Parathyroid adenoma (tissue), 2 donors: ENCODE data around the gene SLC39A3.

Experiments used
- H2AFZ ChIP-seq: fragments of 300-600 bp; sonication (generic); one replicate; pipeline ENCODE4 v1.7.0; 2017; ENCODE audit warnings: antibody characterized with exemption, mild to moderate bottlenecking
- H3K27ac ChIP-seq: fragments of 300-600 bp; sonication (generic); one replicate; pipeline ENCODE4 v1.7.0; 2017
- H3K27me3 ChIP-seq: fragments of 300-600 bp; sonication (generic); one replicate; pipeline ENCODE4 v1.7.0; 2017; ENCODE audit warnings: low read length; ENCODE audit not compliant: control insufficient read depth, insufficient read depth
- H3K36me3 ChIP-seq: fragments of 300-600 bp; sonication (generic); one replicate; pipeline ENCODE4 v1.7.0; 2017; ENCODE audit warnings: low read length; ENCODE audit not compliant: control insufficient read depth, insufficient read depth
- H3K4me1 ChIP-seq: fragments of 300-600 bp; sonication (generic); one replicate; pipeline ENCODE4 v1.7.0; 2017; ENCODE audit warnings: control low read depth
- H3K4me2 ChIP-seq: fragments of 300-600 bp; sonication (generic); one replicate; pipeline ENCODE4 v1.7.0; 2017; ENCODE audit warnings: low read length
- H3K4me3 ChIP-seq: fragments of 300-600 bp; sonication (generic); one replicate; pipeline ENCODE4 v1.7.0; 2017; ENCODE audit warnings: low read depth, low read length
- H3K79me2 ChIP-seq: fragments of 300-600 bp; sonication (generic); one replicate; pipeline ENCODE4 v1.7.0; 2017; ENCODE audit warnings: control low read depth
- H3K9ac ChIP-seq: fragments of 300-600 bp; sonication (generic); one replicate; pipeline ENCODE4 v1.7.0; 2017; ENCODE audit warnings: mild to moderate bottlenecking
- H3K9me3 ChIP-seq: fragments of 300-600 bp; sonication (generic); one replicate; pipeline ENCODE4 v1.7.0; 2017; ENCODE audit warnings: low read length; ENCODE audit not compliant: control insufficient read depth
- TF ChIP-seq, protein P1 (sequence below): fragments of 300-600 bp; sonication (generic); IDR thresholded peaks from one replicate; pipeline ENCODE4 v1.7.0; 2017; ENCODE audit warnings: antibody characterized with exemption, mild to moderate bottlenecking
- donor health status: primary hyperparathyroidism.

Gene SLC39A3

GRCh38 chr19:2719232-2719735 lies 20.5 kb downstream of the SLC39A3 start:
- TF ChIP-seq, protein P1, sequence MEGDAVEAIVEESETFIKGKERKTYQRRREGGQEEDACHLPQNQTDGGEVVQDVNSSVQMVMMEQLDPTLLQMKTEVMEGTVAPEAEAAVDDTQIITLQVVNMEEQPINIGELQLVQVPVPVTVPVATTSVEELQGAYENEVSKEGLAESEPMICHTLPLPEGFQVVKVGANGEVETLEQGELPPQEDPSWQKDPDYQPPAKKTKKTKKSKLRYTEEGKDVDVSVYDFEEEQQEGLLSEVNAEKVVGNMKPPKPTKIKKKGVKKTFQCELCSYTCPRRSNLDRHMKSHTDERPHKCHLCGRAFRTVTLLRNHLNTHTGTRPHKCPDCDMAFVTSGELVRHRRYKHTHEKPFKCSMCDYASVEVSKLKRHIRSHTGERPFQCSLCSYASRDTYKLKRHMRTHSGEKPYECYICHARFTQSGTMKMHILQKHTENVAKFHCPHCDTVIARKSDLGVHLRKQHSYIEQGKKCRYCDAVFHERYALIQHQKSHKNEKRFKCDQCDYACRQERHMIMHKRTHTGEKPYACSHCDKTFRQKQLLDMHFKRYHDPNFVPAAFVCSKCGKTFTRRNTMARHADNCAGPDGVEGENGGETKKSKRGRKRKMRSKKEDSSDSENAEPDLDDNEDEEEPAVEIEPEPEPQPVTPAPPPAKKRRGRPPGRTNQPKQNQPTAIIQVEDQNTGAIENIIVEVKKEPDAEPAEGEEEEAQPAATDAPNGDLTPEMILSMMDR = no peak
- Histone ChIP-seq H3K9ac (no peak overlapping the region), H3K79me2 (no peaks in the 10 kb centered on the region), H2AFZ (peak overlapping the region; percentile 54), H3K9me3 (no peaks in the 10 kb centered on the region), H3K4me1 (peaks cover 16% of the 10 kb centered on the region), H3K27me3 (no peaks in the 10 kb centered on the region), H3K27ac (peak overlapping the region; percentile 6), H3K4me3 (peak overlapping the region; percentile 70), H3K36me3 (no peaks in the 10 kb centered on the region), H3K4me2 (peak overlapping the region; percentile 91)

- Histone ChIP-seq H3K79me2 (no peaks in the 10 kb centered on the region), H3K27ac (no peak overlapping the region)
These were observed 21.9 kb downstream of the SLC39A3 start for GRCh38 chr19:2717638-2718541.

GRCh38 chr19:2716722-2717637 lies 22.8 kb downstream of the SLC39A3 start:
- Histone ChIP-seq H3K4me3 (no peak overlapping the region), H2AFZ (no peak overlapping the region), H3K27ac (no peak overlapping the region), H3K79me2 (no peaks in the 10 kb centered on the region), H3K27me3 (no peaks in the 10 kb centered on the region), H3K4me2 (no peak overlapping the region), H3K9ac (no peak overlapping the region), H3K9me3 (no peaks in the 10 kb centered on the region), H3K36me3 (no peaks in the 10 kb centered on the region), H3K4me1 (peaks cover 8% of the 10 kb centered on the region)
- TF ChIP-seq, protein P1 = no peak

More at GRCh38 chr19:2717638-2718541, 21.9 kb downstream of the SLC39A3 start:
- TF ChIP-seq, protein P1 = no peak
- no peak overlapping the region for H3K4me3 ChIP-seq
- H3K27me3 ChIP-seq = no peaks in the 10 kb centered on the region
- H3K4me2 ChIP-seq = no peak overlapping the region
- no peak overlapping the region for H3K9ac ChIP-seq
- no peaks in the 10 kb centered on the region for H3K36me3 ChIP-seq
- no peak overlapping the region for H2AFZ ChIP-seq
- H3K9me3 ChIP-seq = no peaks in the 10 kb centered on the region
- peaks cover 10% of the 10 kb centered on the region for H3K4me1 ChIP-seq

DNA sequence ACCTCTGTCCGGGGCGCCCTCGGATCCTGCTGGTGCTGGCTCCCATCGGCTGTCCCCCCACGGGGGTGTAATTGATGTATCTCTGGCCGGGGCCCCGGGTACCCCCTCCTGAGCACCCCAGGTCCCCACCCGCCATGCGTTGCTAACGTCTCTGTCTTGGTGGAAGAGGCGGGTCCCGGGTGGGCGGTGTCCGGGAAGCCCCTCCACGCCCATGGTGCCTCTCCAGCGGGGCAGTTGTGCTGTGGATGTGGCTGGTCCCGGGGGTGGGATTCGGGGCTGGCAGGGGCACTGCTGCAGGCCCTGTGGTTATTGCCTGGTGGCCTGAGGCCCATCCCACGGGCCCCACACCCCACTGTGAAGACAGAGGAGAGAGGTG lies 23.6 kb downstream of the SLC39A3 start:
- H3K79me2 ChIP-seq = no peaks in the 10 kb centered on the region
- H3K27ac ChIP-seq = no peak overlapping the region
- peaks cover 8% of the 10 kb centered on the region for H3K4me1 ChIP-seq
- no peak overlapping the region for H3K4me3 ChIP-seq
- no peaks in the 10 kb centered on the region for H3K27me3 ChIP-seq
- H3K4me2 ChIP-seq = no peak overlapping the region
- no peaks in the 10 kb centered on the region for H3K9me3 ChIP-seq
- TF ChIP-seq, protein P1 = no peak
- no peak overlapping the region for H2AFZ ChIP-seq
- H3K9ac ChIP-seq = no peak overlapping the region
- H3K36me3 ChIP-seq = no peaks in the 10 kb centered on the region
